ENCODE results near the gene COA1.

Gene COA1

DNA sequence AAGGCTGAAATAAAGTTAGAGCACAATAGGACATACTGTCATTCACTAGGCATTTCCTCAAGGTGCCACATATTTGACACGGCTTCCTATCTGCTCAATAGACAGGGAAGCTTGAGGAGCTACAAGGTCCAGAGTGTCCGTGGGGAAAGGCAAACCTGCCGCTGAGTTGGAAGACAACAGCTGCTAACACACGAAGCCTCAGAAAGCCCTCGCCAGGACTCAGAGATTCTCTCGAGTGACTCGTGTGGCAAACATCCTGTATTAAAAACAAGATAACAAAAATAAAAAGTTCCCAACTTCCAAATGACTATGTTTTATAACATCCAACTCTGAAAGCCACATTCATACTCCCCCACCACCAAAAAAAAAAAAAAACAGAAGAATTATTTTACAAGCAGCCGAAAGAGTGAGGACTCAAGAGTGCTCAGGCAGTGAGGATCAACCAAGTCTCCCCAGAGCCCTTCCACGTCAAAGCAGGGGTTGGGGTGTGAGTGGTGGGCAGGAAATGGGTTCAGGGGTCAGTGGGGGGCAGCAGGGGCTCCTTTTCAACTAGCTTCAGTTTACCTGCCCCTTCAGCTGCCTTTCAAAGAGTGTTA is 78.8 kb downstream of the COA1 start:
- CTCF ChIA-PET: interaction anchor here (1.0 to 10.0 kb wide), 6 partner anchors 11 to 68 kb away, joined by 3 to 61 read pairs (median 4); partner anchors contain the start of gene STK17A
- Histone ChIP-seq H3K27me3 (replicated peaks in 2 of 5; ENCODE audit: control insufficient read depth in 4 of 5, insufficient read depth in 5 of 5, low read length in 4 of 5) (no peaks in the 10 kb centered on the region), H3K4me3 (ENCODE audit: control insufficient read depth in 1 of 7, extremely low read depth in 1 of 7, insufficient read depth in 4 of 7, low read depth in 2 of 7, low read length in 6 of 7) (peak overlapping the region in 1 of 7 experiments; percentile 2), H3K4me1 (ENCODE audit: control extremely low read depth in 1 of 4, control insufficient read depth in 4 of 4, insufficient read depth in 4 of 4, low read length in 3 of 4) (peaks cover 43 to 61% (median 53%) of the 10 kb centered on the region in 4 experiments), H3K27ac (ENCODE audit: insufficient read depth in 1 of 2, low read depth in 1 of 2, low read length in 2 of 2, poor library complexity in 1 of 2, severe bottlenecking in 2 of 2) (peak overlapping the region in 1 of 2 experiments; percentile 55), H3K36me3 (ENCODE audit: control insufficient read depth in 4 of 4, insufficient read depth in 4 of 4, low read length in 3 of 4) (peaks cover 0 to 25% (median 4%) of the 10 kb centered on the region in 4 experiments), H3K9me3 (ENCODE audit: control extremely low read depth in 1 of 5, control insufficient read depth in 4 of 5, insufficient read depth in 2 of 5, low read depth in 1 of 5, low read length in 4 of 5) (no peaks in the 10 kb centered on the region)
- 69% methylated on average over 8 of the region's 9 CpGs for WGBS (ENCODE audit: insufficient coverage)
- DNase-seq: no peak
- POLR2A ChIA-PET: interaction anchor here (1.2 to 3.6 kb wide), 2 partner anchors 38 to 68 kb away, joined by 3 to 21 read pairs; partner anchors contain the start of gene STK17A

DNA sequence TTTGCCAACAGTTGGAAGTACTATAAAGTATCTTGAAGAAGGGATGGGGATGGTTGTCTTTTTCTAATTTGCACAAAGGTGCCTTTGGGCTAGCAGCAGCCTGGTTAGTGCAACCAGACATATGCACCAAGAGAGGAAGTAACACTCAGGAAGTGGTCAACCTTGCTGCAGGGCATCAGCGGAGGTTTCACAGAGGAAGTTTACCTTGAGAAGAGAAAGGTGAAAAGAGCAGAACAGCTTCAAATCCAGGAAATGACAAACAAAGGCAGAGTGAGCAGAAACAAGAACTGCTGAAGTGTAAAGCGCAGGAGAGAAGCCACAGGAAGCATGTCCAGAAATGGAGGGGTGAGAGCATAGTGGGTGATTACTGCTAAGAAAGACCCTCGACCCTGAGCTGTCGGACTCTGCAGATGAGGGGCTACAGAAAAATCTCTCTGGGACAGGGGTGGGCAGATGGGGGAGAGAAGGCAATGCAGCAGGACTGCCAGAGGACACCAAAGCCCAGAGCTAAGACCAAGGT is 79.5 kb downstream of the COA1 start:
- ChIA-PET POLR2A (interaction anchor here (1.2 to 3.6 kb wide), 2 partner anchors 39 to 67 kb away, joined by 3 to 21 read pairs; partner anchors contain the start of gene STK17A), CTCF (interaction anchor here (1.0 to 10.0 kb wide), 8 partner anchors 10 to 67 kb away, joined by 3 to 61 read pairs (median 4); partner anchors contain the start of gene STK17A)
- H3K4me3 ChIP-seq (ENCODE audit: control insufficient read depth in 1 of 7, extremely low read depth in 1 of 7, insufficient read depth in 4 of 7, low read depth in 2 of 7, low read length in 6 of 7): peak overlapping the region in 4 of 7 experiments; percentile 29 to 60 (median 32)
- peak; percentile 56 to 86 (median 79) for DNase-seq
- peak overlapping the region in 1 of 2 experiments; percentile 55 for H3K27ac ChIP-seq (ENCODE audit: insufficient read depth in 1 of 2, low read depth in 1 of 2, low read length in 2 of 2, poor library complexity in 1 of 2, severe bottlenecking in 2 of 2)
- WGBS (ENCODE audit: insufficient coverage): 5% methylated on average over 4 of the region's 4 CpGs
- H3K9me3 ChIP-seq (ENCODE audit: control extremely low read depth in 1 of 5, control insufficient read depth in 4 of 5, insufficient read depth in 2 of 5, low read depth in 1 of 5, low read length in 4 of 5): no peaks in the 10 kb centered on the region
- peaks cover 0 to 28% (median 5%) of the 10 kb centered on the region in 4 experiments for H3K36me3 ChIP-seq (ENCODE audit: control insufficient read depth in 4 of 4, insufficient read depth in 4 of 4, low read length in 3 of 4)
- no peaks in the 10 kb centered on the region for H3K27me3 ChIP-seq (replicated peaks in 2 of 5; ENCODE audit: control insufficient read depth in 4 of 5, insufficient read depth in 5 of 5, low read length in 4 of 5)
- peaks cover 44 to 61% (median 54%) of the 10 kb centered on the region in 4 experiments for H3K4me1 ChIP-seq (ENCODE audit: control extremely low read depth in 1 of 4, control insufficient read depth in 4 of 4, insufficient read depth in 4 of 4, low read length in 3 of 4)

DNA sequence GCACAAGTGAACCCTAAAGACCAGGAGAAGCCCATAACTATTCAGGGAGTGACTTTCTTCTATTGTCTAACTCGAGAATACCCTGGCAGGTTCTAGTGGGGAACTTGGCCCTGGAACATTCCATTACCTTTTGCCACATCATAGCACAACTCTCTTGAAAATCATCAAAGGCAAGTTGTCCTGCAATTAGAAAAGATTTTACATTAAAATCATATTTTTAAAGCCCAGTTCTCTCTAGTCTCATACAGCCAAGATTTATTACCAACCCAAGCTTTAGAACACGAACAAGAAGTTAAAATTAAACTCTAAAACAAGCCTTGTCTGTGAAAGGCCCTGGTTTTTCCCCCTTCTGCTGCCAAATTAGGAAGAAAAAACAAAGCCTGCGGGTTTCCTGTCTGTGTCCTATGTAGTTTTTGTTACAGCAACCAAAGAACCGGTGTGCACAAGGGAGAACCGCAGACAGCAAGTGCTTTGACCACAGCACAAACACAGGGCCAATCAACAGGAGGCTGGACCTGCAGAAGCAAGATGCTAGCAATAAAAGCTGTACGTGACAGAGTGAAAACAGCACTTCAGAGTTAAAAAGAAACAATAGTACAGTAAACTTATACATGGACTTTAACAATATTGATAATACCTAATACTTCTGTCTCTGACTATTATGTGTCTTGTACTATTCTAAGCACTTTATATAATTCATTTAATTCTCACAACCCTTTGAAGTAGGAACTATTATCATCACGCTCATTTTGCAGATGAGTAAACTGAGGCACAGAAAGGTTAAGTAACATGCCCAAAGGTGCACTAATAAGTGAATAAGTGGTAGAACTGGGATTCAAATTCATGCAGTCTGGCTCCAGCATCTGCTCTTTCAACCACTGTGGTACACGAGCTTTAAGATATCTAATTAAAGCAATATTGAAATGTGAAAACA is 80.6 kb downstream of the COA1 start:
- peak; percentile 67 to 93 (median 89) for DNase-seq
- Histone ChIP-seq H3K27me3 (replicated peaks in 2 of 5; ENCODE audit: control insufficient read depth in 4 of 5, insufficient read depth in 5 of 5, low read length in 4 of 5) (no peaks in the 10 kb centered on the region), H3K4me3 (ENCODE audit: control insufficient read depth in 1 of 7, extremely low read depth in 1 of 7, insufficient read depth in 4 of 7, low read depth in 2 of 7, low read length in 6 of 7) (peak overlapping the region in 6 of 7 experiments; percentile 7 to 60 (median 26)), H3K27ac (ENCODE audit: insufficient read depth in 1 of 2, low read depth in 1 of 2, low read length in 2 of 2, poor library complexity in 1 of 2, severe bottlenecking in 2 of 2) (peak overlapping the region; percentile 40 to 62), H3K36me3 (ENCODE audit: control insufficient read depth in 4 of 4, insufficient read depth in 4 of 4, low read length in 3 of 4) (peaks cover 3 to 36% (median 6%) of the 10 kb centered on the region in 4 experiments), H3K4me1 (ENCODE audit: control extremely low read depth in 1 of 4, control insufficient read depth in 4 of 4, insufficient read depth in 4 of 4, low read length in 3 of 4) (peaks cover 44 to 61% (median 54%) of the 10 kb centered on the region in 4 experiments), H3K9me3 (ENCODE audit: control extremely low read depth in 1 of 5, control insufficient read depth in 4 of 5, insufficient read depth in 2 of 5, low read depth in 1 of 5, low read length in 4 of 5) (no peaks in the 10 kb centered on the region)
- ChIA-PET POLR2A (interaction anchor here (0.6 to 3.6 kb wide), 4 partner anchors 22 to 66 kb away, joined by 3 to 21 read pairs (median 7); partner anchors contain the start of gene STK17A), CTCF (interaction anchor here (0.9 to 10.0 kb wide), 14 partner anchors 13 to 77 kb away, joined by 3 to 61 read pairs (median 4); partner anchors contain the start of gene STK17A)
- WGBS (ENCODE audit: insufficient coverage): 8% methylated on average over 7 of the region's 8 CpGs

DNA sequence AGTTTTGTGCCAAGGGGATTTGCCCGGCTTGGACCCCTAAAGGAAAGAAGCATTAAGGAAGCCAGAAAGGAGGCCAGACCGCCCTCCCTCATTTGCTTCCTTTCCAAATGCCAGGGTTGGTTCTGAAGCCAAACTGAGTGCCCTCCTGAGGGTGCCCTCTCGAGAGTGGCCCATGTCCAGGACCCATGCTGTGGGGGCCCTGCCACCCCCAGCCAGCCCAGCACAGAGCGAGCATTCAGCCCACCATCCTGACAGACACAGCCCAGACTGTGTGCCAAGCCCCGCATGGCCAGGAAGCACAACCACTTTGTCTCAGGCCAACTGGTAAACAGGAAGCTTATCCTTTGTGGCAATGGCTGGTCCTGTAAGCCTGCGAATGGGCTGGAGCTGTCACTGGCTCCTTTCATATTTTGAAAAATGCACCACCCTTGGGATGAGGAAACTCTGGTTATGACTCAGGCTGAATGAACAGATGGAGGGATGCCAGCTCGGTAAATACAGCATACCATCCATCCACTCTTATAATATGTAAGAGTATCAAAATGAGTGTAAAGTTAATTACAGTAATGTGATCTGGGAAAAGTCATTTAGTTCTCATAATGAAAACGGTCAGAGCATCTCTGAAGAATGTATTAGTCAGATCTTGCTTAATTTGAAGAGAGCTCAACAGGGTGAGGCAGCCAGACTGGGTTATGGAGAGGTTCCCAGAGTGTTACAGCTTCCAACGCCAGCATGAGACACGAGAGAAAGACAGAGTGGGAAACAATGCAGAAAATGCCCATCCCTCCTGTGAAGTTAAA is 81.5 kb downstream of the COA1 start:
- no peaks in the 10 kb centered on the region for H3K9me3 ChIP-seq (ENCODE audit: control extremely low read depth in 1 of 5, control insufficient read depth in 4 of 5, insufficient read depth in 2 of 5, low read depth in 1 of 5, low read length in 4 of 5)
- peaks cover 3 to 45% (median 13%) of the 10 kb centered on the region in 4 experiments for H3K36me3 ChIP-seq (ENCODE audit: control insufficient read depth in 4 of 4, insufficient read depth in 4 of 4, low read length in 3 of 4)
- H3K27ac ChIP-seq (ENCODE audit: insufficient read depth in 1 of 2, low read depth in 1 of 2, low read length in 2 of 2, poor library complexity in 1 of 2, severe bottlenecking in 2 of 2): peak overlapping the region; percentile 40 to 62
- peak overlapping the region in 4 of 7 experiments; percentile 20 to 48 (median 39) for H3K4me3 ChIP-seq (ENCODE audit: control insufficient read depth in 1 of 7, extremely low read depth in 1 of 7, insufficient read depth in 4 of 7, low read depth in 2 of 7, low read length in 6 of 7)
- WGBS (ENCODE audit: insufficient coverage): 24% methylated on average over 7 of the region's 10 CpGs
- no peaks in the 10 kb centered on the region for H3K27me3 ChIP-seq (replicated peaks in 2 of 5; ENCODE audit: control insufficient read depth in 4 of 5, insufficient read depth in 5 of 5, low read length in 4 of 5)
- ChIA-PET POLR2A (interaction anchor here (0.6 to 3.6 kb wide), 5 partner anchors 22 to 76 kb away, joined by 3 to 21 read pairs (median 4); partner anchors contain the start of gene STK17A), CTCF (interaction anchor here (0.9 to 10.0 kb wide), 11 partner anchors 10 to 76 kb away, joined by 3 to 61 read pairs (median 5); partner anchors contain the start of gene STK17A)
- H3K4me1 ChIP-seq (ENCODE audit: control extremely low read depth in 1 of 4, control insufficient read depth in 4 of 4, insufficient read depth in 4 of 4, low read length in 3 of 4): peaks cover 40 to 61% (median 54%) of the 10 kb centered on the region in 4 experiments
- DNase-seq: peak; percentile 72 to 88 (median 87)

DNA sequence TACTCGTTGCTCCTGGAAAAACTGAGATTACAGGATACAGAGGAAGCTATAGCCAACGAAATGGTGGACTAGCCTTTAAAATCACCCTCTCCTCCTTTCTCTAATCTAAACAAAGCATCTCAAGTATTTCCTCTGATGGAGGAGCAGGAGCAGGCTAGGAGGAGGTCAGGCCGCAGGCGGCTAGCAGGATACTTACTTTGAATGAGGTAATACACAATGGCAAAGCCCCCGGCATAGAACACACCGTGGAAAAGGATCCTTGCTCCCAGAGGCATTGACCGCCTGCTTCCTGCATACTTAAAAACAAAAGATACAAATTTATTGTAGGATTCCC is 82.0 kb downstream of the COA1 start:
- WGBS (ENCODE audit: insufficient coverage): 85% methylated on average over 3 of the region's 7 CpGs
- H3K4me1 ChIP-seq (ENCODE audit: control extremely low read depth in 1 of 4, control insufficient read depth in 4 of 4, insufficient read depth in 4 of 4, low read length in 3 of 4): peaks cover 40 to 61% (median 54%) of the 10 kb centered on the region in 4 experiments

More for the DNA sequence above, 82.0 kb downstream of the COA1 start:
- H3K4me3 ChIP-seq (ENCODE audit: control insufficient read depth in 1 of 7, extremely low read depth in 1 of 7, insufficient read depth in 4 of 7, low read depth in 2 of 7, low read length in 6 of 7): peak overlapping the region in 2 of 7 experiments; percentile 36 to 48
- POLR2A ChIA-PET: interaction anchor here (0.6 to 3.6 kb wide), 3 partner anchors 53 to 75 kb away, joined by 3 to 21 read pairs (median 10); partner anchors contain the start of gene STK17A
- no peaks in the 10 kb centered on the region for H3K9me3 ChIP-seq (ENCODE audit: control extremely low read depth in 1 of 5, control insufficient read depth in 4 of 5, insufficient read depth in 2 of 5, low read depth in 1 of 5, low read length in 4 of 5)
- H3K27ac ChIP-seq (ENCODE audit: insufficient read depth in 1 of 2, low read depth in 1 of 2, low read length in 2 of 2, poor library complexity in 1 of 2, severe bottlenecking in 2 of 2): peak overlapping the region in 1 of 2 experiments; percentile 62
- no peak for DNase-seq
- peaks cover 5 to 50% (median 15%) of the 10 kb centered on the region in 4 experiments for H3K36me3 ChIP-seq (ENCODE audit: control insufficient read depth in 4 of 4, insufficient read depth in 4 of 4, low read length in 3 of 4)
- H3K27me3 ChIP-seq (replicated peaks in 2 of 5; ENCODE audit: control insufficient read depth in 4 of 5, insufficient read depth in 5 of 5, low read length in 4 of 5): no peaks in the 10 kb centered on the region
- CTCF ChIA-PET: interaction anchor here (1.0 to 10.0 kb wide), 9 partner anchors 9 to 75 kb away, joined by 3 to 61 read pairs (median 5); partner anchors contain the start of gene STK17A

Measured in common myeloid progenitor, CD34-positive (primary cell).